GM12878 (cell line): ENCODE measurements around the gene SNAPC2. TPM values are rescaled to one million over a fixed set of nuclear protein-coding genes. Genes with fewer than 3 reads are reported as not detected.

Experiments used
- ATAC-seq: fragments of 200-7000 bp; cut with Tn5 transposase; 3 replicates; pipeline ENCODE4 v1.9.1; 2020; ENCODE audit warnings: mild to moderate bottlenecking, moderate library complexity
- BruUV-seq: library from RNA; stranded (reverse); fragments of 400-500 nt; replicated peaks from 2 replicates; lab custom pipeline; 2021; lab: Mats Ljungman, UMichigan
- CTCF ChIA-PET: fragments of 300-600 bp; sonication (Branson Sonifier 250); formaldehyde crosslinking; extraction: SDS; loops from one replicate; lab custom pipeline; 2021; ENCODE audit warnings: inconsistent platforms; lab: Yijun Ruan, JAX
- POLR2A ChIA-PET: fragments of 350-600 bp; formaldehyde crosslinking; extraction: SDS; loops from one replicate; lab custom pipeline; 2021; ENCODE audit warnings: inconsistent platforms; lab: Charles Lee
- RAD21 ChIA-PET: fragments of 300-600 bp; sonication (Branson Sonifier 250); formaldehyde crosslinking; loops from one replicate; lab custom pipeline; 2023; ENCODE audit warnings: antibody characterized with exemption; ENCODE audit not compliant: unreplicated experiment; lab: Charles Lee
- SMC1A ChIA-PET: fragments of 300-600 bp; sonication (Branson Sonifier 250); formaldehyde crosslinking; loops from one replicate; lab custom pipeline; 2023; ENCODE audit not compliant: unreplicated experiment, uncharacterized antibody; lab: Charles Lee
- DNase-seq: peaks from one replicate; pipeline ENCODE4 v3.0.0-alpha.2; 2011; ENCODE audit warnings: low read depth, low spot score
- FAIRE-seq: peaks from 3 replicates; lab custom pipeline; 2011; peaks lifted over from hg19 to GRCh38; lab: Jason Lieb, UNC
- H2AFZ ChIP-seq: 2 replicates; pipeline ENCODE4 v1.6.0; 2011; ENCODE audit warnings: low read depth, low read length, control low read depth; ENCODE audit not compliant: control insufficient read depth
- H3K27ac ChIP-seq: 2 replicates; pipeline ENCODE4 v1.5.1; 2011; ENCODE audit warnings: control low read depth; ENCODE audit not compliant: control insufficient read depth, insufficient read depth
- H3K27me3 ChIP-seq, 2 experiments: replicated peaks in 1 of 2; 2 replicates each; pipeline versions ENCODE4 v1.6.0 to v1.6.1; 2011; ENCODE audit warnings: low read length in 1 of 2; ENCODE audit not compliant: control insufficient read depth in 2 of 2, insufficient read depth in 2 of 2
- H3K36me3 ChIP-seq, 2 experiments: 2 replicates each; pipeline ENCODE4 v1.5.1; 2011; ENCODE audit warnings: low read length in 1 of 2; ENCODE audit not compliant: control insufficient read depth in 2 of 2, insufficient read depth in 2 of 2
- H3K4me1 ChIP-seq: 2 replicates; pipeline ENCODE4 v1.6.1; 2011; ENCODE audit warnings: mild to moderate bottlenecking, low read length, moderate library complexity, mixed read lengths; ENCODE audit not compliant: control insufficient read depth, insufficient read depth
- H3K4me2 ChIP-seq: 2 replicates; pipeline ENCODE4 v1.6.0; 2011; ENCODE audit warnings: control low read depth; ENCODE audit not compliant: control insufficient read depth, insufficient read depth
- H3K4me3 ChIP-seq: fragments of 200-600 bp; sonication (generic); 2 replicates; pipeline ENCODE4 v1.5.1; 2016
- H3K79me2 ChIP-seq: 2 replicates; pipeline ENCODE4 v1.6.0; 2011; ENCODE audit warnings: low read length; ENCODE audit not compliant: control insufficient read depth, insufficient read depth
- H3K9ac ChIP-seq: 2 replicates; pipeline ENCODE4 v1.8.0; 2011; ENCODE audit warnings: low read length, control low read depth, mixed read lengths; ENCODE audit not compliant: control insufficient read depth, insufficient read depth
- H3K9me3 ChIP-seq: replicated peaks from 3 replicates; pipeline ENCODE4 v1.5.1; 2011; ENCODE audit warnings: mild to moderate bottlenecking, low read length; ENCODE audit not compliant: control insufficient read depth, insufficient read depth
- H4K20me1 ChIP-seq: 2 replicates; pipeline ENCODE4 v1.6.0; 2011; ENCODE audit not compliant: control insufficient read depth, insufficient read depth
- CHD1 ChIP-seq: IDR thresholded peaks from 2 replicates; pipeline ENCODE4 v1.6.1; 2012; ENCODE audit warnings: low read depth, low read length, improper control_type of control experiment
- NRF1 ChIP-seq: conservative IDR thresholded peaks from 2 replicates; pipeline ENCODE4 v1.6.1; 2011; ENCODE audit warnings: mild to moderate bottlenecking, low read depth, low read length, improper control_type of control experiment
- POLR2A ChIP-seq: IDR thresholded peaks from 2 replicates; pipeline ENCODE4 v1.6.1; 2011; ENCODE audit warnings: low read depth, mild to moderate bottlenecking, low read length
- POLR2AphosphoS2 ChIP-seq: IDR thresholded peaks from 2 replicates; pipeline ENCODE4 v1.6.1; 2011; ENCODE audit warnings: low read depth, mild to moderate bottlenecking, low read length, improper control_type of control experiment, moderate library complexity
- RFX5 ChIP-seq: IDR thresholded peaks from 2 replicates; pipeline ENCODE4 v1.6.1; 2011; ENCODE audit warnings: low read depth, low read length, improper control_type of control experiment
- SIX5 ChIP-seq: IDR thresholded peaks from 2 replicates; pipeline ENCODE4 v1.6.1; 2011; ENCODE audit warnings: mild to moderate bottlenecking, low read depth, low read length, moderate library complexity; ENCODE audit not compliant: severe bottlenecking
- SREBF1 ChIP-seq: IDR thresholded peaks from 2 replicates; pipeline ENCODE4 v1.6.1; 2012; ENCODE audit warnings: mild to moderate bottlenecking, low read length
- WGBS: methylation state at CpG from one replicate; pipeline ENCODE4 v1.1.6; 2016; ENCODE audit warnings: low lambda C conversion rate; ENCODE audit not compliant: insufficient replicate concordance, insufficient coverage; ENCODE audit errors: missing lambda C conversion rate; 5-methylcytosine and 5-hydroxymethylcytosine counted together
- in situ Hi-C: fragments of 300-500 bp; cut with MboI; formaldehyde crosslinking; loops from 9 replicates; pipeline ENCODE4 v1.14.3; 2018; ENCODE audit warnings: mixed read lengths
- intact Hi-C: fragments of 100-400 bp; cut with micrococcal nuclease; formaldehyde crosslinking; loops from one replicate; pipeline ENCODE4 v1.14.2; 2022; ENCODE audit not compliant: unreplicated experiment
- polyA plus RNA-seq, 11 experiments: library from polyadenylated mRNA; depleted of rRNA in 4 of 11; unstranded in 6 of 11; stranded (reverse) in 5 of 11; fragments of >200 nt; fragmentation: Nextera tagmentation in 4 of 11; fragmentation: Illumina TruSeq in 1 of 11; extraction: Ambion mirVana in 4 of 11; extraction: Trizol in 1 of 11; gene quantifications; 1 replicate in 1 of 11; 2 replicates in 10 of 11; pipeline versions ENCODE4 v1.2.1 to v1.2.3, GENCODE V29; 2011 to 2016; ENCODE audit warnings: inconsistent platforms in 2 of 11, missing spikeins in 2 of 11, low read depth in 1 of 11
- total RNA-seq, 4 experiments: library from RNA; depleted of rRNA in 3 of 4; stranded (reverse); fragments of >200 nt in 3 of 4; fragmentation: Illumina TruSeq in 1 of 4; extraction: Trizol in 1 of 4; gene quantifications; 2 replicates each; pipeline versions ENCODE4 v1.2.1 to v1.2.3, GENCODE V29; 2013 to 2021

Gene SNAPC2
- total and polyA plus RNA-seq, 10 of the 15 experiments (the other 5 are each of a cell fraction or from before 2014, with no cell fraction given): 0.19 to 20.8 (median 12.6) TPM

GRCh38 chr19:7926021-7926726 is 6.0 kb downstream of the SNAPC2 start, which contains the start of gene CTXN1:
Gene CTXN1 (minus strand): TSS chr19:7926135. CDS start chr19:7925538, 597 bp downstream.
- Histone ChIP-seq H3K36me3 (peaks cover 6 to 7% of the 10 kb centered on the region in 2 experiments; a peak in 3 of 4 replicates), H3K4me2 (peak within 1 kb of the TSS; percentile 64; the same call in 1 of the 2 replicates), H3K9ac (no peak within 1 kb of the TSS), H4K20me1 (no peaks in the 10 kb centered on the region; the same call in 1 of the 2 replicates), H3K79me2 (no peaks in the 10 kb centered on the region), H3K27ac (no peak within 1 kb of the TSS), H3K9me3 (no peaks in the 10 kb centered on the region), H3K4me3 (no peak within 1 kb of the TSS), H2AFZ (peak within 1 kb of the TSS; percentile 29; the same call in 1 of the 2 replicates)
- no TSS peak for BruUV-seq
- RAD21 ChIA-PET: no interaction called here
- no peak for FAIRE-seq
- WGBS: 47% methylated on average over 19 of the region's 65 CpGs
- in situ Hi-C loops: no loop called here
- TF ChIP-seq NRF1 (0 out of 2 replicates have a peak, but pooled peaks have one; percentile 28), RFX5 (no peak), POLR2AphosphoS2 (0 out of 2 replicates have a peak, but pooled peaks have one; percentile 10), CHD1 (no peak), POLR2A (peak; percentile 72), SIX5 (no peak), SREBF1 (no peak)
- TF ChIP-seq, all 136 proteins: peak for 3
- no peaks in the 10 kb centered on the region for H3K27me3 ChIP-seq
- DNase-seq (no peak), ATAC-seq (peak; percentile 63)
- ChIA-PET SMC1A (no interaction called here), CTCF (interaction anchor here (0.5 to 1.9 kb wide), 2 partner anchors 18 to 231 kb away, joined by 4 to 8 read pairs; no protein-coding TSS in a partner anchor), POLR2A (interaction anchor here (0.6 kb wide), 1 partner anchor 56 kb away, joined by 3 read pairs; no protein-coding TSS in a partner anchor)
- peaks cover 2% of the 10 kb centered on the region; the same call in 1 of the 2 replicates for H3K4me1 ChIP-seq
- intact Hi-C loops: no loop called here
